Frontal cortex (tissue), 4 donors: Measurements from ENCODE around the gene ROPN1L. TPM values are rescaled to one million over a fixed set of nuclear protein-coding genes. Genes with fewer than 3 reads are reported as not detected.
"Not testable (repeated sequence)": the region's sequence is repeated elsewhere in the genome, so short reads cannot be mapped to it uniquely, and the experiment has no call there.

Experiments used
- DNase-seq, 2 donors: peaks; one replicate each; pipeline ENCODE4 v3.0.0; 2012; ENCODE audit warnings: low spot score in 2 of 2
- FAIRE-seq: peaks from 2 replicates; lab custom pipeline; 2012; peaks lifted over from hg19 to GRCh38; lab: Jason Lieb, UNC
- total RNA-seq: library from RNA; depleted of rRNA; stranded (reverse); fragments of >200 nt; gene quantifications from one replicate; pipeline ENCODE4 v1.2.3, GENCODE V29; 2014
- donor health status: control.
- donor health status: control.
- donor health status: control.

ROPN1L gene
- total RNA-seq = 1.2 TPM

- DNase-seq (peak; percentile 93 to 97), FAIRE-seq (no peak)
Observed at GRCh38 chr5:10441083-10441991, at the start of gene ROPN1L. Gene ROPN1L, plus strand, starts transcription at chr5:10441879. Its CDS starts 289 bp downstream, at chr5:10442168.

DNA sequence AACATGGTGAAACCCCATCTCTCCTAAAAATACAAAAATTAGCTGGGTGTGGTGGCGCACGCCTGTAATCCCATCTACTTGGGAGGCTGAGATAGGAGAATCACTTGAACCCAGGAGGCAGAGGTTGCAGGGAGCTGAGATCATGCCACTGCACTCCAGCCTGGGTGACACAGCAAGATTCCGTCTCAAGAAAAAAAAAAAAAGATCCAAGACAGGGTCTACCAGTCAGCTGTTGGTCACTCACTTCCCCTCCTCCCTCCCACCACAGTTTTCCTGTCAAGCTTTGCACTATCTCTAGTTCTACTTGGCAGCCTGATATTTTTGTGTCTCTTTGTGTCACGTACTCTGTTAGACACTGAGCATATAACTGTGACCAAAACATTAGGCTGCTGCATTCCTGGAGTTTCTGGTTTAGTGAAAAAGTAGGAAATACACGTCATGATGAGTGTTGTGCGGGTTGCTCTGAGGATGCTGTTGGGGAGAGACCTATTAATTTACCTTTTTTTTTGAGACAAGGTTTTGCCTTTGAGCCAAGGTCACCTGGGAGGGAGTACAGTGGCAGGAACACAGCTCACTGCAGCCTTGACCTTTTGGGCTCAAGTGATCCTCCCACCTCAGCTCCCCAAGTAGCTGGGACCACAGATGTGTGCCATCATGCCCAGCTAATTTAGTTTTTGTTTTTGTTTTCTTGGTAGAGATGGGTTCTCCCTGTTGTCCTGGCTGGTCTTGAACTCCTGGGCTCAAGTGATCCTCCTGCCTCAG, 48.9 kb upstream of the ROPN1L start:
- FAIRE-seq, DNase-seq: not testable (repeated sequence)

GRCh38 chr5:10393491-10393890, 48.2 kb upstream of the ROPN1L start:
- FAIRE-seq (no peak), DNase-seq (no peak)

DNA sequence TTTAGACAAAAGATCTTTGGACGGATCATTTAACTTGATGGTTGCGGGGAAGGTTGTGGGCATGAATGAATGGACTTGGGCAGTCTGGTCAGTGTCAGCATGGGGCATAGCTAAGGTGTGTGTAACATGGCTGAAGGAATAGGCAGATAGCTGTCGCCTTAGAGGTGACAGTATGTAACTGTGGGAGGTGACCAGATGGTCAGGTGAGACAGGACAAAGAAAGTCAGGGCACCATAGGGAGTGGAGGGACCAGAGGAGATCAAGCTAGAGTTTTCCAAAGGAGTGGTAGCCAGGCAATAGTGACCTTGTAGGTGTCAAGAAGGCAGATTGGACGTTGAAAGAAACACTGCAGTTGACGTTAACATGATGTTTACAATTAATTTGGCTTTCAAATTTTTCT, 45.1 kb upstream of the ROPN1L start:
- DNase-seq (no peak), FAIRE-seq (no peak)

DNA sequence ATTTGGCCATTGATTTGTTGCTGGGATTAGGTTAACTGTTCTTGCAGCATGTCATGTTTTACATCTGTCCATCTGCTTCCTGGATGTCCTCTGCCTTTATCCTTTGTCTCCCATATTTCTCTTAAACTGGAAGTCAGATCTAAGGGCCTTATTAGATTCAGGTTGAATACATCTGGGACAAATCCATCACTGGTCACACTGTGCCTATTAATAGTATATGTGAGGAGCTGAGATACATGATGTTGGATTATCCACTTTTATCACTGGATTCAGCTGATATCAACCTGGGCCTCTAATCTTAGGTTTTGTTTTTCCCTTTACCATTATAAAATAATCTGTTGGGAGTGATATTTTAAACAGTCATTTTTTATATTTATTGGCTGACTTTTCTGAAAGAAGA, 41.8 kb upstream of the ROPN1L start:
- no peak for FAIRE-seq
- DNase-seq = no peak

GRCh38 chr5:10400411-10400810, 41.3 kb upstream of the ROPN1L start:
- DNase-seq (no peak), FAIRE-seq (no peak)

GRCh38 chr5:10400831-10401230, 40.8 kb upstream of the ROPN1L start:
- no peak for FAIRE-seq
- DNase-seq = no peak

GRCh38 chr5:10401498-10401897, 40.2 kb upstream of the ROPN1L start:
- no peak for FAIRE-seq

GRCh38 chr5:10403829-10404228, 37.9 kb upstream of the ROPN1L start:
- DNase-seq (no peak), FAIRE-seq (no peak)

More at GRCh38 chr5:10401498-10401897, 40.2 kb upstream of the ROPN1L start:
- DNase-seq = no peak

DNA sequence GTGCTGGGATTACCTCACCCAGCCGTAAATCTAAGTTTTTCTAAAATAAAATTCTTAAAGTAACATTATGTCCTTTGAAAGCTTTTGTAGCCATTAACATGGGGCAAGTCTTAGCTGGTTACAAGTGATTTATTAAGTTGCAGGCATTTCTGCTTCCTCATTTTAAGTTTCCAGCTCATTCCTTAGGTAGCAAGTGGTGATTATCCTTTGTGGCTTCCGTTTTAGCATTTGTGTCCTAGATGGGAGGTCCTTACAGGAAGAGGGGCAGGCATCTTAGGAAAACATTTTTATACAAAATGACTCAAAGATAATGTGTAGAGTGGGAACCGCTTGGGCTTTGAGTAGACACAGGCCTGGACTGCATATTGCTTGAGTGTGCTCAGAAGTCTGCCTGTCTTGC, 35.0 kb upstream of the ROPN1L start:
- no peak for FAIRE-seq
- DNase-seq = no peak

- no peak for FAIRE-seq
- DNase-seq = no peak
Observed at GRCh38 chr5:10409504-10409903, 32.2 kb upstream of the ROPN1L start.

GRCh38 chr5:10410662-10411061, 31.0 kb upstream of the ROPN1L start:
- FAIRE-seq (no peak), DNase-seq (no peak)

GRCh38 chr5:10411336-10411735, 30.3 kb upstream of the ROPN1L start:
- DNase-seq (no peak), FAIRE-seq (no peak)

DNA sequence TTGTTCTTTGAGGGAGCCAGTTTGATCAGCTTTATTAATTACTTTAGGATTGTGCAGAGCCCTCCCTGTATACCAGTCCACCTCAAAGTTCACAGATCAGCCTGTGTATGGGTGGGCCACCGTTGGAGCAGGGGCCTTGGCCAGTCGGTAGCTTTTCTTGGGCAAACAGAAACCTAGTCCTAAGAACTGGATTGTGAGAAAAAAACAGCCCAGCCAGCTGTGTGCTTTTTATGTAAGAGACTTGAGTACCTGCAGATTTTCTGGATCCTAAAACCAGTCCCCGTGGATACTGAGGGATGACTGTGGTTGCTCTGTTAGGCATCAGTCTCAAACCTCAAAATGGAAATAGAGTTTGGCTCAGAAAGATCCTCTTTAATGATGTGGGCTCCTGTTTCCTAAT, 24.8 kb upstream of the ROPN1L start:
- no peak for FAIRE-seq
- DNase-seq = no peak

DNA sequence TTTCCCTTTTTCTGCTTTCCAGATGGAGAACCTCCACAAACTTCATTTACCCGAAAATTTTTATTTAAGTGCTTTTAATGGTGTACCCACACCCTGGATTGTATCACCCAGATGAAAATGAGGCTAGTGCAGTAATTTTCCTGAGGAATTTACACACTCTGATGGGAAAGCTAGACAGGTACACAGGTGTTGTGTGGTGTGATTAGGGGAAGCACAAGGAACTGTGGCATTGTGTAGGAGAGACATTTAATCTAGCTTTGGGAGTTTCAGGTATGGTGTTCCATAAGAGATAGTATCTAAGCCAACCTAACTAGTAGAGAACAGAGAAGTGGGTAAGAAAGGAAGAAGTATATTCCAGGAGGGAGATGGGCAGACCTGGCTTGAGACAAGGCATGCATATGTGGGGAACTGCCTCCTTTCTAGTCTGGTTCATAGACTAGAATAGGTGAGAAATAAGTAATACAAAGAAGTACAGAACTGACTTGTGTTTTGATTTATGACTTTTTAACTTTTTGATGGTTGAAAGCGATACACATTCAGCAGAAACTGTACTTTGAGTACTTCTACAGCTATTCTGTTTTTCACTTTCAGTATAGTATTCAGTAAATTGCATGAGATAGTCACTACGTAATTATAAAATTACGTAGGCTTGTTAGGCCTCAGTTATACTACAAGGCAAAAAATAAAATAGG, 22.9 kb upstream of the ROPN1L start:
- FAIRE-seq = no peak
- DNase-seq = no peak

GRCh38 chr5:10420468-10420867, 21.2 kb upstream of the ROPN1L start:
- no peak for FAIRE-seq
- DNase-seq = no peak

GRCh38 chr5:10420932-10421331, 20.7 kb upstream of the ROPN1L start:
- FAIRE-seq (no peak), DNase-seq (no peak)

- DNase-seq (no peak), FAIRE-seq (no peak)
Observed at GRCh38 chr5:10421896-10422691, 19.6 kb upstream of the ROPN1L start.

- DNase-seq (no peak), FAIRE-seq (no peak)
Observed at GRCh38 chr5:10423022-10423421, 18.7 kb upstream of the ROPN1L start.
